ENCODE data around the gene TNNI2.

TNNI2 gene

DNA sequence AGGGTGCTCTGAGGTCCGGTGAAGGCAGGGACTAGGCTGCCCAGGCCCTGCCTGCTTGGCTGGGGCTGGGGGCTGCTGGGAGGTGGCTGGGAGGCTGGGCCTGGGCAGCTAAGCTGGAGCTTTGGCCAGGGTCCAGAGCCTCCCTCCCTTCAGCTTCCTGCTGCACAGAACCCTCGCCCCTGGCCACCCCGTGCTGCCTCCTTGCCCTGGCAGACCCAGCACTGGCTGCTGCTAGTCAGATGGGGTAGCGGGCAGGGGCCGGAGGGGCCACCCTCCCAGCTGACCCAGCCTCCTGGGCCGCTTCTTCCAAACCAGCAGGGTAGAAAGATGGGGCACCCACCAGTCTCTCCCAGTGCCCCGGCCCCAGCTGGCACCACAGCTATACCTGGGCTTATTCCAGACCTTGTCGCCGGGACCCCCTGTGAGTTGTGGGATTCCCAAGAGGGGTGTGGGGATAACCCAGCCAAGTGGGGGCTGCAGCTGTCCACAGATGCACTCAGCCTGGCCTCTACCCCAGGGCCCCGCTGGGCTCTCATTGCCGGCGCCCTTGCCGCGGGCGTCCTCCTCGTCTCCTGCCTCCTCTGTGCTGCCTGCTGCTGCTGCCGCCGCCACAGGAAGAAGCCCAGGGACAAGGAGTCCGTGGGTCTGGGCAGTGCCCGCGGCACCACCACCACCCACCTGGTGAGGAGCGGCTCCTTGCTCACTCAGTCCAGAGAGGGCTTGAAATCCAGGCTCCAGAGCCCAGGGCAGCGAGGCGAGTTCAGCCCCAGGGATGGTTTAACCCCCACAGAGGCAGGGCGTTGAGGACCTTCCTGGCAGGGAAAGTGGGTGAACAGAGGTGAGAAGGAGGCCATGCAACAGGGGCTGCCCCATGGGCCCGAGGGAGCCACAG, 3.8 kb upstream of the TNNI2 start, which contains the start of gene SYT8:
SYT8 (plus strand) TSS at position 212 of the 892 bp plus-strand sequence; CDS start at position 328, 116 bp downstream.
- no peak for DNase-seq (ENCODE audit: low spot score)

DNA sequence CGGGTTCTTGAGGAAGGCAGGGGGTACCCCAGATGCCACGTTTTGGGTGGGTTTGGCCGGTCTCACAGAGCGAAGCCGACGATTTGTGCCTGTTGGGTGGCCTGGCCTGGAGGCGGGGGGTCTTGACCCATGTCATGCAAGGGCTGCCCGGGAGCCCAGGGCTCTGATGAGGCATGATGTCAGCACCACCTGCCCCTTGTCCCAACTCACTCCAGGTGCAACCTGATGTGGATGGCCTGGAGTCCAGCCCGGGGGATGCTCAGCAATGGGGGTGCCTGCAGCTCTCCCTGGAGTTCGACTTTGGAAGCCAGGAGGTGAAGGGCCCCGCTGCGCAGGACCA, 3.1 kb upstream of the TNNI2 start:
- no peak for DNase-seq (ENCODE audit: low spot score)

DNA sequence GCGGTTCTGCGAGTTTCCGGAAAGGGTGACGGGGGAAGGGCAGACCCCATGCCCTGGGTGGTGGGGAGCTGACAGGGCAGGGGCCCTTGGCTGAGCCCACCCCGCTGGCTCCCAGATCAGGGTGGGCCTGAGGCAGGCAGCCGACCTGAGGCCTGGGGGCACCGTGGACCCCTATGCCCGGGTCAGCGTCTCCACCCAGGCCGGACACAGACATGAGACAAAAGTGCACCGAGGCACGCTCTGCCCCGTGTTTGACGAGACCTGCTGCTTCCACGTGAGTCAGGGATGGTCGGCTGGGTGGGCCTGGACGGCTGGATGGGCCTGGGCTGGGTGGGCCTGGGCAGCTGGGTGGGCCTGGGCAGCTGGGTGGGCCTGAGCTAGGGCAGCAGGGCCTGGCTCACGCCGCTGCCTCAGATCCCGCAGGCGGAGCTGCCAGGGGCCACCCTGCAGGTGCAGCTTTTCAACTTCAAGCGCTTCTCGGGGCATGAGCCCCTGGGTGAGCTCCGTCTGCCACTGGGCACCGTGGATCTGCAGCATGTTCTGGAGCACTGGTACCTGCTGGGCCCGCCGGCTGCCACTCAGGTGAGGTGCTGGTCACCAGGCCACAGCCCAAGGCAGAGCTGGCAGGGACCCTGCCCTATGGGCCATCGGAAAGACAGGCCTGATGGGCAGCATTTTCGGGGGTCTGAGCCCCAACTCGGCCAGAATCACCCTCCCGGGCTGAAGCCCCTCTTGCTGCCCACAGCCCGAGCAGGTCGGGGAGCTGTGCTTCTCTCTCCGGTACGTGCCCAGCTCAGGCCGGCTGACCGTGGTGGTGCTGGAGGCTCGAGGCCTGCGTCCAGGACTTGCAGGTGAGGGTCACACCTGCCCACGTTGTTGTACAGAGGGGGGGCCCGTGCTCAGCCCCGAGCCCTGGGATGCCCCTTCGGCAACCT, 2.5 kb upstream of the TNNI2 start:
- no peak for DNase-seq (ENCODE audit: low spot score)

DNA sequence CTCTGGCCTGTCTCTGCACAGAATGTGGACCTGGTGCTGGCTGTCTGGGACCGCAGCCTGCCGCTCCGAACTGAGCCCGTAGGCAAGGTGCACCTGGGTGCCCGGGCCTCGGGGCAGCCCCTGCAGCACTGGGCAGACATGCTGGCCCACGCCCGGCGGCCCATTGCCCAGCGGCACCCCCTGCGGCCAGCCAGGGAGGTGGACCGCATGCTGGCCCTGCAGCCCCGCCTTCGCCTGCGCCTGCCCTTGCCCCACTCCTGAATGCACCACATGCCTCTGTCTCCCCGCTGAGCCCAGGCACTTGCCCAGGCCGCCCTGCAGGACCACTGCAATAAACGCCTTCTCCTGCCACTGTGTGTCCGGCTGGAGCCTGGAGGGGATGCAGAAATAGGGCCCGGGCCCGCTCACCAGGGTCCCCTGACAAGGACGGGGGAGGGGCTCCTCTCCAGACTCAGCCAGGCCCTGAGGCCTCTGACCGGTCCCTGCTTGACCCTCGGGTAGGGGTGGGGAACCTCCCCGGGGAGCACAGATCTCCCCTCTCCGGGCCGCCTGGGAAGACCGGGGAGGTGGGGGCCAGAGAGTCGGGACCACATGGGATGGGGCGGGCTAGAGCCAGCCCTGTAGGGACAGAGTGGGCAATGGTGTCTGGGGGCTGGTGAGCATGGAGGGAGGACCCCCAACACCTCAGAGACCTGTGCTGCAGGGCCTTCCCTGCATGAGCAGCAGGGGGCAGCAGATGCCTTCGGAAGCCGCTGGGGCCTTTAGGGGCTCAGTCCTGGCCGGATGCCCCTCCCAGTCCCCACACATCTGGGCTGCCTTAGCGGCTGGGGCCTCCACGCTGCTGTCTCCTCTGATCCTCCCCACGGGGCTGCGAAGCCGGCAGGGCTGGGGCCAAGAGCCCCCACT, 1.4 kb upstream of the TNNI2 start:
- peak; percentile 66 for DNase-seq (ENCODE audit: low spot score)

DNA sequence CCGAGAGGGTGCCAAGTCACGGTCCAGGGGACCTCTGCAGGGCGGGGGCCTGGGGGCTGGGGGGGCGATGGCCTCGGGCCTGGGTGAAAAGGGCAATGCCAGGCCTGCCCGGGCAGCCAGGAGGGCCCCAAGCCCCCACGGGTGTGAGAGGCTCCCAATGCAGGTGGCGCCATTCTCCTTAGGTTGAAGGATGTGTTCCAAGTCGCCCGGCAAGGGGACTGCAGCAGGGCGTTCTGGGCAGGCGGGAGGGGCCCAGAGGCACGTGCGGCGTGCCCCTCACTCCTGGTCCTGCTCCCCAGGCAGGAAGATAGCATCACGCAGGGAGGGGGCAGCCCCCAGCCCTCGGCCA, 730 bp upstream of the TNNI2 start:
- DNase-seq (ENCODE audit: low spot score), result no peak

DNA sequence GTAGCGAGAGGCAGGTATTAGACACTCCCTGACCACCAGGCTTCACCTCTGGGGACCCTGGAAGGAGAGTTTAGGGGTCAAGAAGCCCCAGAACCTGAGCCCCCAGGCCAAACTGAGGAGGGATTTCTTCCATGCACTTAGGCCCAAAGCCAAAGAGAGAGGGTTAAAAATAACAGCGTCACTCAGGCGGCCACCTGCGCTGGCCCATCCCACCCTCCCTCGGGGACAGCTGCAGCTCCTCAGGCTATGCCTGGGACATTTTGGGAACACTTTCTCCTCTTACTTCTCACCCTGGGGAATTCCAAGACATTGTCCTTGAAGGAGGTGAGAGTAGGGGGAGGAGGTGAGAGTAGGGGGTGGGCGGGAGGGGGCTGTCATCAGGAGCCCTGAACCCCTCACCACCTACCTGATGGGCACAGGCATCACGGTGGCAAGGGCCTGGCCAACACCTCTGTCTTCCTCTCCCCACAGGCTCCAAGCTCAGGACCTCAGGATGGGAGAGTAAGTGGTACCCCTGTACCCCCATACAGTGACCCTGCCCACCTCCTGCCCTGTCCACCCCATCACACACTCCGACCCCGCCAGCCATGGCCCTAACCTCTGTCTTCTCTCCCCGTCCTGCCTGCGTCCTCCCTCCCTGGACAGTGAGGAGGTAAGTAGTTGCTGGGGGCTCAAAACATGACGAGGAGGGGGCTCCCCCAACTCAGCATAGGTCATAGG, 583 bp downstream of the TNNI2 start:
- no peak for DNase-seq (ENCODE audit: low spot score)

DNA sequence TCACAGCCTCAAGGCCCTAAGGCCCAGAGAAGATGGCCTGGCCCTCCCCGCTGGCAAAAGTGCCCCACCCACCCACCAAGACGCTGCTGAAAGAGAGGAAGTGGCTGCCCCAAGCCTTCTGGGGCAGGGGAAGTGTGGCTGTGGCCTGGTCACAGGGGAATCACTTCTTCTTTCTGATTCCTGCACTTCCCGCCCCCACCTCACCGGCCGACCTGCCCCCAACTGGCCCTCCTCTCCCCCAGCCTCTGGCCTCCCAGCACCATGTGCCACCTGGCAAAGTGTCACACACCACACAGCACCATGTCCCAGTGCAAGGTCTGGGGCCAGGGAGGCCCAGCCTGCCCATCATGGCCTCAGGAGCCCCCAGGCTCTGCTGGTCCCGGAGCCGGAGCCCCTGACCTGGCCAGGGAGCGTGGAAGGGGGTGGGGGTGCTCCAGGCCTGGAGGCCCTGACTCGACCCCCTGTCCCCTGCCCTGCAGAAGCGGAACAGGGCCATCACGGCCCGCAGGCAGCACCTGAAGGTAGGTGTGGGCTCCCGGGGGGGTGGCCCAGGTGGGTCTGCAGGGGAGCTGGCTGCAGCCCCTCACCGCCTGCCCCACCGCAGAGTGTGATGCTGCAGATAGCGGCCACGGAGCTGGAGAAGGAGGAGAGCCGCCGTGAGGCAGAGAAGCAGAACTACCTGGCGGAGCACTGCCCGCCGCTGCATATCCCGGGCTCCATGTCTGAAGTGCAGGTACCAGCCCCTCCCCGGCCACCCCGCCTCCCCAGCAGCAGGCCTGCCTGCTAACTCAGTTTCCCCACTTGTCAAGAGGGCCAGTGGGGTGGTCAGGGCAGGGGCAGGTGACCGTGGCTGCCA, 1.4 kb downstream of the TNNI2 start:
- no peak for DNase-seq (ENCODE audit: low spot score)

DNA sequence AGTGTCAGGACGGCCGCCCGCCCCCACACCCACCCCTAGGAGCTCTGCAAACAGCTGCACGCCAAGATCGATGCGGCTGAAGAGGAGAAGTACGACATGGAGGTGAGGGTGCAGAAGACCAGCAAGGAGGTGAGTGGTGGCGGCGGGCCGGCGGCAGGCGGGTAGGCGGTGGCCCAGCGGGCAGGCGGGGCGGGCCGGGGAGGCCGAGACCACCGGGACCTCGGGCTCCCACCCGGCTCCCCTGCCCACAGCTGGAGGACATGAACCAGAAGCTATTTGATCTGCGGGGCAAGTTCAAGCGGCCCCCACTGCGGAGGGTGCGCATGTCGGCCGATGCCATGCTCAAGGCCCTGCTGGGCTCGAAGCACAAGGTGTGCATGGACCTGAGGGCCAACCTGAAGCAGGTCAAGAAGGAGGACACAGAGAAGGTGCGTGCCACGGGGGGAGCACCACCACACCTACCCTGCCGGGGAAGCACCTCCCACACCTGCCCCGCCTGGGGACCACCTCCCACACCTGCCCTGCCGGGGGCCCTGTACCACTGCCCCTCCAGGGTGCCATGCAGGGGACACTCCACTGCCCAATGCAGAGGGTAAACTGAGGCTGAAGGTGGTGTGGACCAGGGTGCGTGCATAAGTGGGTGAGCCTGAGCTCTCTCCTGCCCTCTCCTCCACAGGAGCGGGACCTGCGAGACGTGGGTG, 2.1 kb downstream of the TNNI2 start:
- no peak for DNase-seq (ENCODE audit: low spot score)

DNA sequence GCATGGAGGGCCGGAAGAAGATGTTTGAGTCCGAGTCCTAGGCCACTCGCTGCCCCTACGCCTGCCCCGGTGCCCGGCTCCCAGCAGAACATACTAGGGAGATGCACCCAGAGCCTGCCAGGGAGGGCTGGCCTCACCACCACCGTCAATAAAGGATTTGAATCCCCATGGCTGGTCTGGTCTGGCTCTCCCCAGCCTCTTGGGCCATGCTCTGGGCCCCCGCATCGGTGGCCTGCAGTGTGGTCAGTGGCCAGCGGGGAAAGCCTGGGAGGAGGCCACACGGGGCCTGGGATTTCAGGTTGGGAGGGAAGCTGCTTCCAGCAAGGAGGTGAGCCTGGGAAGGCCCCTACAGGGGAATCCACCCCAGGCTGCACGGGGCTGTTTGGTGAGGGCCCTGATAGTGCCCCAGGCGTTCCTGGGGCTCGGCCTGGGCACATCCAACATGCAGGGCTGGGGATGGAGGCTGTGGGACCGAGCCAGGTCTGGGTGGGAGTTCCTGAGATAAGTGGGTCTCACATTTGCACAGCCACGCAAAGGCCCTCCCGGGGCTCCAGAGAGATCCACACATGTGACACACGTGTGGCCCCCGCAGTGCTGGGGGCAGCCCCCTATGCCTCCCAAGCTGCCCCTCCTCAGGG, 2.8 kb downstream of the TNNI2 start:
- no peak for DNase-seq (ENCODE audit: low spot score)

DNA sequence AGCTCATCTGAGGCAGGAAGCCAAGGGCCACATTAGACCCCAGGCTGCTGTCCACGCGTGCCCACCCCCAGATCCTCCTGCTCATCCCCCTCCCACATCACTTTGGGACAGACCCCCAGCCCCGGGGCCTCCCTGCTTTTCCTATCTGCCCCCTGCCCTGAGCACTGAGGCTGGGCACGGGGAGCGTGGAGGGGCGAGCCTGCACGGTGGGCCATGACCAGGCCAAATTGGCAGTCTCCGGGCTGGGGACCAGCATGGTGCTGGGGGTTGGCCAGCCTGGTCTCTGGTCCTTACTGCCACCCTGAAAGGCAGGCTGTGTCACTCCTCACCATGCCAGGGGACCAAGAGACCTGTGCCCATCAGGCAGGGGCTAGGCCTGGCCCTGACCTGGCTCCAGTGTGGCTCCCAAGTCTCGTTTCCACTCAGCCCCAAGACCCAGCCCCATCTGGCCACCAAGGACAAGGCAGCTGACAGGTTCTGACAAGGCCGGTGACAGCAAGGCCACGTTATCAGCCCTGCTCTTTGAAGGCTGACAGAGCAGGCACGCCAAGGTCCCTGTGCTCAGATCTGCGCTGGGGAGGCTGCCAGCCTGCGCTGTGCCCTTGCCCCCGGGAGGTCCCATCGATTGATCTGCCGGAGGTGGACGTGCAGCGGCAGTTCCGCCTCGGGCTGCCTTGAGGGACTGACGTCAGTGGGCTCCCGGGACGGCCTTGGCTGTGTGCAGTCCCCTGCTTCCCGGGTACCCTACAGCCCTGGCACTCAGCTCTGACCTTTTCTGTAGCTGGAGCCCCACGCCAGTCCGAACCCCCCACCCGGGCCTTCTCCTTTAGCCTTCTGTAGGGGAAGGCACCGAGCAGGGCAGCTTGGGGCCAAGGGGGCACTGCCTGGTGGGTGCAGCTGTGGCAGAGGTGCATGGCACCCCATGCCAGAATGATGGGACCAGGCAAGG, 3.6 kb downstream of the TNNI2 start:
- no peak for DNase-seq (ENCODE audit: low spot score)

DNA sequence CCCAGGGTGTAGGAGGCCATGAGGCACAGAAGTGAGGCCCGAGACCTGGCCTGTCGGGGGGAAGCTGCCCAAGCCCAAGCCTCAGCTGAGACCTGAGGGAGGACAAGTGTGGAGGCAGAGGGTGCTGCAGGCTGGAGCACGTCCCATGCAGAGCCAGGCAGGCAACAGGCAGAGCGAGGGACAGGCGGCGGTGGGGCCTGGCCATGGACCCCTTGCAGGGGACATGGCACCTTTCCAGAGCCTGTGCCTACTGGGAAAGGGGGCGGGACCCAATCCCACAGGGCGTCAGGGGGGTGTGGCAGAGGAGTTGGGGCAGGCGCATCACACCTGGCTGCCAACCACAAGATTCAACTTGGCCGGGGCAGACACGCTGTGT, 4.3 kb downstream of the TNNI2 start:
- DNase-seq (ENCODE audit: low spot score), result no peak

DNA sequence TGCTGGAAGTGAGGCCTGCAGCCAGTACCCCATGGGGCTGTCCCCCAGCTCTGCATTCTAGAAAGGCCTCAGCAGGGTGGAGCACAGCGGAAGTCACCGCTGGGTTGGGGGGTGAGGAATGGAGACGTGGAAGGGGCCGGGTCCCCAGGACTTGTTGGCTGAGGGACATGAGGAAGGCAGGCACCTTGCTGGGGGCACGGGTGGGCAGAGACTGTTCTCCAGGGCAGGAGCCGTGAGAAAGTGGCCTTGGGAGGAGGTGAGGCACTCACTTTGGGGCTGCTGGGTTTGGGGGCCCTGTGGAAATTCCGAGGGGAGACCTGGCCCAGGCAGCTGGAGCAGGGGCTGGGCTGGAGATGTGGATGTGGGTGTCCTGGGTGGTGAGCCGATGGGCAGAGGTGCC, 5.0 kb downstream of the TNNI2 start:
- DNase-seq (ENCODE audit: low spot score), result no peak

DNA sequence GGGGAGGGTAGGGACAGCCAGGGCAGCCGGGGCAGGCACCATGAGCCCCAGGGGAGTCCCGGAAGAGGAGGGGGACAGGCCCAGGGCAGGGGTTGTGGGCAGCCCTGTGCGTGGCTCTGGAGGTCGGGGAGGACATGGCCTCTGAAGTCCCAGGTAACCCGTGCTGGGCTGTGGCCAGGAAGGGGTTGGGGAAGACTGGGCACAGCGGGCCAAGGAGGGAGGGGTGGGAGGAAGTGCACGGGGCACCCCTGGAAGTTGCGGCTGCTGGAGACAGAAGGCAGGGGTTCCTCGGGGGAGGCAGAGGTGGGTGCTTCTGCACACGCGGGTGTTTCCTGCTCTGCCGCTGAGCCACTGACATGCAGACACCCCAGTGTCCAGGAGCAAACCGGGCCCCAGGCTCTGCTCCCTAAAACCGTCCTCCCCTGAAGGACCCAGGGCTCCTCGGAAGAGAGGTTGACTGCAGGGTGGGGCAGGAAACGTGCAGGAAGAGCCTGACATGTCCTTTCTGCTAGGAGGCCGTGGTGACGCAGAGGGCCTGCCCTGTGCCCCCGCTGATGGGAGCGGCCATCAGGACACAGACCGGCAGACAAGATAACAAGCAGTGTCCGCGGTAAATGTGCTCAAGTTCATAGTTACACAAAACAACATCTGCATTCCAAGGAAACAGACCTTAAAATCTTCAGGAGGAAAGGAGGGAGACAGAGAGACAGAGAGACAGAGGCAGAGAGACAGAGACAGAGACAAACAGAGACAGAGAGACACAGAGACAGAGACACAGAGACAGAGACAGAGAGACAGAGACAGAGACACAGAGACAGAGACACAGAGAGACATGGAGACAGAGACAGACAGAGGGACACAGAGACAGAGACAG, 5.7 kb downstream of the TNNI2 start:
- DNase-seq (ENCODE audit: low spot score), result no peak

DNA sequence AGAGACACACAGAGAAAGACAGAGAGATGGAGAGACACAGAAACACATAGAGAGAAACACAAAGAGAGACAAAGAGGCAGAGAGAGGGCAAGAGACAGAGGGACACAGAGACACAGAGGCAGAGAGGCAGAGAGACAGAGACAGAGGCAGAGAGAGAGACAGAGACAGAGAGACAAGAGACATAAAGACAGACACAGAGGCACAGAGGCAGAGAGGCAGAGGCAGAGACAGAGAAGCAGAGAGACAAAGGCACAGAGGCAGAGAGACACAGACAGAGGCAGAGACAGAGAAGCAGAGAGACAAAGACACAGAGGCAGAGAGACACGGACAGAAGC, 6.3 kb downstream of the TNNI2 start:
- DNase-seq (ENCODE audit: low spot score), result no peak

DNA sequence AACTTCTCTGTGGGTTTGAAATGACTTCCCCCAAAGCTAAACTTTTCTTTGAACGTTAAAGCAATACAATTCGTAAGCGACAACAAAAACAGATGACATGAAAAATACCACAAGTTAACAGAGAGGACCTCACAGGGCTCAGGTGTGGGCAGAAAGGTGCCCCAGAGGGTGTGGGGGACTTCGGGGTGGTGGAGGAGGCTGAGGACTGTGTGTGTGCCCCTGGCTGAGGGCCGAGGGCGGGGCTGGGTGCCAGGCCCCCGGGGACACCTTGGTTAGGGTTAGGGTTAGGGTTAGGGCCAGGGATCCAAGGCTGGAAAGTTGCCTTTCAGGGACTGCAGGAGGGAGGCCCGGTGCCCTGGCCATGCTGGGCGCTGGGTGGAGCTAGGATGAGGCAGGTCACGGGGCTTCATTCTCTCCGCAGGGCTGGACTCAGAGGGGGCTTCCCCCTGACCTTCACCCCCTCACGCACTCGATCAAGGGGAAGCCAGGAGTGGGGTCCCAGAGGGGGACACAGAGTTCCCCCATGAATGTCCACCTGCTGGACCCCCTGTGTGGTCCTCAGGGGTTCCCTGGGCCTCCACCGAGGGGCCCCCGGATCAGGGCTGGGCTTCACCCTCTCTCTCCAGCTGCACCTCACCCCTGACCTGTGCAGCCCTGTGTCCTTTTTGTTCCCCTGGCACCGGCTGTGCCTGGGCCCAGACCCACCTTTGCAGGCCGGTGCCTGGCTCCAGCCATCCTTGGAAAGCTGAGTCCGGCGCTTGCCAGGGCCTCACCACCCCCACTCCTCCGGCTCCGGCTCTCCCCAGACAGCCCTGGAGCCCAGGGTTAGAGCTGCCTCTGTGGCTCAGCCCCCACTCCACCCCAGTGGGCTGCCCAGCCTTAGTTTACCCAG, 7.0 kb downstream of the TNNI2 start:
- DNase-seq (ENCODE audit: low spot score), result no peak

DNA sequence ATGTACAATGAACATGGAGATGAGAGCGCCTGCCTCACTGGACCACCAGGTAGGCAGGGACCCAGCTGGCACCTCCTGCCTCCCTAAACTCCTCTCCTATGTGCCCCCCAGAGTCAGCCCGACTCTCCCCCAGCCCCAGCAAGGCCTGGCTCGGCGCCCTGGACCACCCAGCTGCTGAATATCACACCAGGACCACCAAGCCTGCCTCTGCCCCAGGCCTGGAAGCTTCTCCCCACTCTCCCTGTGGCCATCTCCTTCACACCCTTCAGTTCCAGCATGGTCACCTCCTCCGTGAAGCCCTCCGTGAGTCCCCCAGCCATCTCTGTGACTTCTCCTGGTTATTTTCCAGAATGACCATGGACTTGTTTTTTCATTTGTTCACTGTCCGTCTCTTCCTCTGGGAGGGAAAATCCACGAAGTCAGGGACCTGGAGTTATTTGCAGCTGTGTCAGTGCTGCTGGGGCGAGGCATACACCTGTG, 7.7 kb downstream of the TNNI2 start:
- DNase-seq (ENCODE audit: low spot score), result no peak
